Amniotic stem cell (primary cell): ENCODE data around the gene TMEM26.
"Not testable (repeated sequence)": the region's sequence is repeated elsewhere in the genome, so short reads cannot be mapped to it uniquely, and the experiment has no call there.

Experiments
- DNase-seq: peaks from one replicate; lab custom pipeline; 2025; lab: John Stamatoyannopoulos, UW

TMEM26 gene

GRCh38 chr10:61399406-61399805 is 53.8 kb downstream of the TMEM26 start:
- no peak for DNase-seq

DNA sequence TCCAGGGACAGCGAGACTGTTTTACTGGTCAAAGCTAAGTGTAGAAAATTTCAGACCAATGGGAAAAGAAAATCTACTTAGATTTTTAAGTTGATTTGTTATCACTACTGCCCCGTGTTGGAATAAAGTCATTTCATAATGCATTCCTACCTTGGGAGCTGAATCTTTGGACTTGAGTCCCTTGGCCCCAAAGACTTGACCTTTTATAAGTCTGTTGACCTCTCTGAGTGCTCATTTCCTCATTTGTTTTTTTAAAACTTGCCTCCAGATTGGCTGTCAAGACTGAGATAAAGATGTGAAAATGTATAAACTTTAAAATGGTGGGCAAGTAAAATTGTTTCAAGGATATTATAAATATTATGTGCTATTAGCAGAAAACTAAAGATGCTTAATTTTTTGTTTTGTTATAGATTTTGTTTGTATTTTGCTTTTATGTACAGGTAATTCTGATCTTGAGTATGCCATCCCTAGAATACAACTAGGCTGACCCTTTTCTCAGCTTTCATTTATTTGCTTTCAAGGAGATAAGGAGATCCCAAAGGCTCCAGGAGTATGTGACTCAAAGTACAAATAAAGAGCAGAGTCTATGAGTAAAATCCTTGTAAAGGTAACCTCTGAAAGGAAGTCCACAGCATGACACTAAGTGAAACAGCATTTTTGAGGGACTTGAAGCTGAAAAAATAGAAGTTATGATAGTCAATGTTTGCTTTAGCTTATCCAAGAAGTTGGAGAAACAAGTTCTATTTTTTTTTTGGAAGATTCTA is 54.6 kb downstream of the TMEM26 start:
- no peak for DNase-seq

DNA sequence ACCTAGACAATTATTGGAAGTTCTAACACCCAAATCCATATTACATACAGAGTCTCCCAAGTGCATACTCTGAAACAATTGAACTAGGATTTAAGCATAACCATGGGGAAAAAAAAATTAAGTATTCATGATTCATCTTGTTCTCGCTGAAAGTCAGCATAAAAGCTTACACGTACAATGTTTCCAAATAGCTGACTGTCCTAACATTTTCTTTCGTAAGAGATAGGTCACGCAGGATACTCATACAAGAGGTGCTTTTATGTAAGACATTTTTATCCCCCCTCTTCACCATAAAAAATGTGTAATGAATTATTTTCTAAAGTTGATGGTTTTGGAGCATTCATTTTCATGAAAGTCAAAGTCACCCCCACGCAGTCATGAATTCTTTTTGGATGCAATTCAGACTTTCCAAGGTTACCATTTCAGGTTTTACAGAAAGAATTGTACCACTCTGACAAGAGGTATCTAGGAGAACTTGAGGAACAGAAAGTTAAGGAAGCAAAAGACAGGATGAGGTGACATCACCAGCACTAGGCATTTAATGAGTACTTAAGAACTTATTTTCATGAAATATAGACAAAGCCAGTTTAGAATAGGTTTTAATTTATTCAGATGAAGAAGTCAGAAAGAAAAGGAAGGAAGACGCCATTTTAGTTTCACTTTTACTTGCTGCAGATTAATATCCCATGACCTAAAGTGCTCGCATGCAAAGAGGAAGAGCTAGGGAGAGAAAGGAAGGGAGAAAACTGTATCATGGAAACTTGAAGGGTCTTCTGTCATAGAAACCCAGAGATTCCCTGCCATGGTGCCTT is 55.8 kb downstream of the TMEM26 start:
- DNase-seq: no peak

DNA sequence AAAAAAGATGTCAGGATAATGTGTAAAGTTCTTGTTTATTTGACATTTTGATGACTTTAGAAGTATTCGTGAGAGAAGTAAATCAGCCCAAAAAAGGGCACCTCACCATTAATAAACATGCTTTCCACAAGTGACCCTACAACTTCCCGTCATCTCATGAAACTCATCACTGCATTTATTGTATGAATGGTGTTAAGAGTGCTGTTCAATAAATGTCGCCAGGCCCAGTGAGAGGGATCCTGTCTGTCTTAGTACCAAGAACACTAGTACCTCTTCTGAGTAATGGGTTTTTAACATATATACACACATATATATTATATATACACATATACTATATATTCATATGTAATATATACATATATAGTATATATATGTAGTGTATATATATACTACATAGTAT is 61.9 kb downstream of the TMEM26 start:
- DNase-seq: no peak

DNA sequence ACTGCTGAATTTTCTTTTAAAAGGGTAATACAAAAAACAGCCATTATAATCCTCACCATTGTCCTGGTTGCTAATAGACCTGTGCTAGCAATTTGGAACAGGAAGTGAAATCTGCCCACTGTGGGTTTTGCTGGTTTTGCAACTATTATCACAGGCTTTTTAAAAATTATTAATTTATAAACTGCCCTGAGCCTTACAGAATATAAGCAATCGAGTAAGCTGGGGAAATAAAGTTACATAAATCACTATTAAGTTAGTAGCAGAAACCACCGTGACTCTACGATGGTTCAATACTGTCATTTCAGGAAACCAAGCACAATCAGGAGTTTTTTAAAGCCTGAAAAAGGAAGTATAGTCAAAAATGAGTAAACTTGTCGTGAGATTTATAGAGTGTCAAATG is 62.3 kb downstream of the TMEM26 start:
- DNase-seq: no peak

DNA sequence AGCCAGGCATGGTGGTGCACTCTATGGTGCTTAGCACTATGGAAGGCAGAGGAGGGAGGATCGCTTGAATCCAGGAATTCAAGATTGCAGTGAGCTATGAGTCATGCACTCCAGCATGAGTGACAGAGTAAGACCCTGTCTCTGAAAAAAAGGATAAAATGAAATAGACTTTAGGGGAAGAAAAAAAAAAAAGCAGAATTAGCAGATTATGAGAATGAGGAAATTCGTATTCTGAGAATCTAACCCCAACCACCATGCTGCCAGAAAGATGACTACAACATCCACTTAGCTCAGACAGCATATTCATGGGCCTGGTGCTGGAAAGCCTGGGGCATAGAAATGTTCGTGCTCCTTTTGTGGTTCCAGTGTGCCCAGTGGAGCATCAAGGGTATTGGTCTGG is 63.3 kb downstream of the TMEM26 start:
- no peak for DNase-seq

- DNase-seq: not testable (repeated sequence)
These were observed 64.2 kb downstream of the TMEM26 start for GRCh38 chr10:61388986-61389385.

DNA sequence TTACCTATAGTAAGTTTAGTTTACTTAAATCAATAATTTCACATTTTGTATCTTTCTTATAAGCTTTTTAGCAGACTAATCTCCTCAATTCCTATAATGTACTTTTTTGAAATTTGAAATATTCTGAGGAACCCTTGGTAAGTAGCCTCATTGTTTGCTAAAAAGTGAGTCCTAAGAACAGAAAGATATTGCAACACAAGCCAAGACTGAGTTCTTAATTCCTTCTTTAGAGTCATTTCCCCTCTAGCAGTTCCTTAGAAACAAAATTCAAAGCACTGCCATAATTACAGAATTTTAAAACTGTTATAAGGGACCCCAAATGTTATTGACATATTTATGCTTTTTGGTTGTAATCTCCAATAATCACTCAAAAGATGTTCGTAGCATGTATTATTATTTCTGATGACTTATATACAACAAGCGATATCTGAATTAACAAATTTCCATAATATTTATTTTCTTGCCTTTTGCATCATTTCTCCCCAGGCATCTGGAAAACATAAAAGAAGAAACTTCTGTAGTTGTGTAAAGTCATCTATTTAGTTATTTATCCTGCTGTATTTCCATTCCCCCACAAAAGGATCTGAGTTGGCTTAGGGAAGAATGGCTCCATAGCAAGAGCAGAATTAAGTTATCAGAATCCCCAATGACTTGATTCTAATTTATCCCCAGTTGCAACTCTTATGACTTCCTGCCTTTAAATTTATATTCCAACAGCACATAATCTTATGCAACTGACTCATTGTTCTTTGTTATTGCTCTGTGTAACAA is 67.8 kb downstream of the TMEM26 start:
- no peak for DNase-seq

- DNase-seq: not testable (repeated sequence)
These were observed 72.0 kb downstream of the TMEM26 start for GRCh38 chr10:61381153-61381552.

- no peak for DNase-seq
These were observed 74.3 kb downstream of the TMEM26 start for GRCh38 chr10:61378865-61379264.

DNA sequence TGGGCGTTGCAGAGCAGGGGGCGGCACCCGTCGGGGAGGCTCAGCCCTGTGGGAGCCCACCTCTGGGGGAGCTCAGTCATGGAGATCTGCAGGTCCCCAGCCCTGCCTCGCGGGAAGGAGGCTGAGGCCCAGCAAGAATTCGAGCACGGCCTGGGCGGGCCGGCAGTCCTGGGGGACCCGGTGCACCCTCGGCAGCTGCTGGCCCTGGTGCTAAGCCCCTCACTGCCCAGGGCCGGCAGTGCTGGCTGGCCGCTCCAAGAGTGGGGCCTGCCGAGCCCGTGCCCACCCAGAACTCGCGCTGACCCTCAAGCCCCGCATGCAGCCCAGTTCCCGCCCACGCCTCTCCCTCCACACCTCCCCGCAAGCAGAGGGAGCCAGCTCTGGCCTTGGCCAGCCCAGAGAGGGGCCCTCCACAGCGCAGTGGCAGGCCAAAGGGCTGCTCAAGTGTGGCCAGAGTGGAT is 76.2 kb downstream of the TMEM26 start:
- no peak for DNase-seq

GRCh38 chr10:61376377-61376776 is 76.8 kb downstream of the TMEM26 start:
- no peak for DNase-seq

DNA sequence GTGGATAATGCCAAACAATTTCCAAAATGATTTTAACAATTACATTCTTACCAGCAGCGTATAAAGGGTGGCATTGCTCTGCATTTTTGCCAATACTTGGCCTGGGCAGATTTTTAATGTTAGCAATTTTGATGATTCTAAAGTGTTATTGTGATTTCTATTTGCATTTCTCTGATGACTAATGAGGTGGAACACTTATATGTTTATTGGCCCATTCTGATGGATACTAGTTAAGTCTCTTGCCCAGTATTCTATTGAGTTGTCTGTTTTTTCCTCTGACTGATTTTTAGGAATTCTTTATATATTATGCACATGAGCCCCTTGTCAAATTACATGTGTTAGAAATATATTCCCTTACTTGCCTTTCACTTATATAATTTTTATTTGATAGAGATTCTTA is 86.8 kb downstream of the TMEM26 start:
- DNase-seq: no peak

- no peak for DNase-seq
These were observed 88.6 kb downstream of the TMEM26 start for GRCh38 chr10:61364619-61365018.

DNA sequence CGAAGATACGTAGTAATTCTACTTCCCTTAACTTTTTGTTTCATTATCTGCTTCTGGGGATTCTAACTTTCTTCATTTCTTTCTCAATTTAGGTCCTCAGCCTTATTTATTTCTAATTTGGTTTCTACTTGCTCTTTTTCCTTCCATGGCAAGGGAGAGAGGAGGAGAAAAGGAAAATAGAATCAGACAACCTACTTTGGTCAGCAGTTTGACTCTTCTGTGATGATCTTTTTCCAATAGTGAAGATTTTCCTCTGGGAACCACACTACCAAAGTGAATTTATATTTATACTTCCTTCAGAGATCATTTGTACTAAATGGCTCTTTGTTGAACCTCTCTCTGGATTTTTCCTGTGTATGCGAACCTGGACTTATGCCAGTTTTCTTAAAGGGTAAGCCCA is 90.2 kb downstream of the TMEM26 start:
- DNase-seq: no peak

DNA sequence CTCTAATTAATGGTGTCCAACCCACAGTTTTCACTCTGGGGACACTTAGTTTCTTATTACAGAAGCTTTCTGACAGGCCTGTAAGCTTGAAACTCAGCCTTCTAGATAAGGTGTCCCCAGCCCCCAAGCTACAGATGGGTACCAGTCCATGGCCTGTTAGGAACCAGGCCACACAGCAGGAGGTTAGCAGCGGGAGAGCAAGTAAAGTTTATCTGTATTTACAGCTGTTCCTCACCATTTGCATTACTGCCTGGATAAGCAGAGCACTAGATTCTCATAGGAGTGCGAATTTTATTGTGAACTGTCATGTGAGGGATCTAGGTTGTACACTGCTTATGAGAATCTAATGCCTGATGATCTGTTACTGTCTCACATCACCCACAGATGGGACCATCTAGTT is 93.7 kb downstream of the TMEM26 start:
- DNase-seq: no peak

- no peak for DNase-seq
These were observed 95.5 kb downstream of the TMEM26 start for GRCh38 chr10:61357687-61358086.
